ENCODE measurements around the gene FAM13A.

- TF ChIP-seq CTCF (IDR thresholded peaks at IDR 0.05) = no peak
- no peak for TF ChIP-seq POLR2A (IDR thresholded peaks at IDR 0.05)
These were observed 118.8 kb downstream of the FAM13A start for GRCh38 chr4:88938138-88938537.

All from suprapubic skin (tissue), 3 donors.